Fibroblast of the conjunctiva (primary cell): ENCODE measurements around the gene EMSY.
"Not testable (repeated sequence)": the region's sequence is repeated elsewhere in the genome, so short reads cannot be mapped to it uniquely, and the experiment has no call there.

Source experiments
- DNase-seq: peaks from one replicate; pipeline ENCODE4 v3.0.0-alpha.2; 2010; ENCODE audit warnings: low read depth

The EMSY gene

GRCh38 chr11:76444384-76445120, at the start of gene EMSY:
EMSY (plus strand) TSS chr11:76445018; CDS start chr11:76446939, 1,921 bp downstream.
- DNase-seq: peak; percentile 99

- DNase-seq: no peak
Measured at GRCh38 chr11:76395296-76395695, 49.5 kb upstream of the EMSY start.

- DNase-seq: no peak
Measured at GRCh38 chr11:76397383-76397782, 47.4 kb upstream of the EMSY start.

- DNase-seq: no peak
Measured at GRCh38 chr11:76400967-76401366, 43.9 kb upstream of the EMSY start.

DNA sequence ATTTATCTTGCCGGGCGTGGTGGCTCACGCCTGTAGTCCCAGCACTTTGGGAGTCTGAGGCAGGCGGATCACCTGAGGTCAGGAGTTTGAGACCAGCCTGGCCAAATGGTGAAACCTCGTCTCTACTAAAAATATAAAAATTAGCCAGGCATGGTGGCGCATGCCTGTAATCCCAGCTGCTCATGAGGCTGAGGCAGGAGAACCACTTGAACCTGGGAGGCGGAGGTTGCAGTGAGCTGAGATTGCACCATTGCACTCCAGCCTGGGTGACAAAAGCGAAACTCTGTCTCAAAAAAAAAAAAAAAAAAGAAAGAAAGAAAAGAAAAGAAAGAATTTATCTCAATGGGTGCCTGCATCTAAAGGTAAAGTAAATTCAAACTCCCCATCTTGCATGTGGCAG, 43.3 kb upstream of the EMSY start:
- DNase-seq: not testable (repeated sequence)

GRCh38 chr11:76406359-76406758, 38.5 kb upstream of the EMSY start:
- DNase-seq: no peak

- DNase-seq: no peak
Measured at GRCh38 chr11:76408171-76408965, 36.5 kb upstream of the EMSY start.

DNA sequence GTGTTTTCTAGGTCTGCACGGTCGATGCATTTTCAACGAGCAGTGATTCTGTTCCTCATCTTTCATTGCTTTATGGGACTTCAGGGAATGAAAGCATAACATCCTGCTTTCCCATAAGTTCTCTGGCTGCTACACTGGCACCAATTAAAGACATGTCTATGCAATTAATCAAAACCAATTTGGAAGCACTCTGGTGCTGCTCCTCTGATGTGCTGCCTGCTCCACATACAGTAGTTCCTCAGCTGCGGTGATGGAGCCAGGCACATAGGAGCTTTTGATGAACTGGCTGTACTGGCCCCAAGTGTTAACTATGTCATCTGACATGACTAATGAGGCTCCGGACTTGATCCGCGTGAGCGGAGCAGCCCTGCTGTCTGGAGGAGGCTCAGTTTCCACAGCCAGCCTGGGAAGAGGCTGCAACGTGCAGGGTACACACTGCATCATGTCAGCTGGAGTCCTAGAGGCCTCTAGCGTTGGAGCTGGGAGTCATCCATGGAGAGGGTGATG, 33.9 kb upstream of the EMSY start:
- no peak for DNase-seq

GRCh38 chr11:76415073-76415472, 29.7 kb upstream of the EMSY start:
- no peak for DNase-seq

DNA sequence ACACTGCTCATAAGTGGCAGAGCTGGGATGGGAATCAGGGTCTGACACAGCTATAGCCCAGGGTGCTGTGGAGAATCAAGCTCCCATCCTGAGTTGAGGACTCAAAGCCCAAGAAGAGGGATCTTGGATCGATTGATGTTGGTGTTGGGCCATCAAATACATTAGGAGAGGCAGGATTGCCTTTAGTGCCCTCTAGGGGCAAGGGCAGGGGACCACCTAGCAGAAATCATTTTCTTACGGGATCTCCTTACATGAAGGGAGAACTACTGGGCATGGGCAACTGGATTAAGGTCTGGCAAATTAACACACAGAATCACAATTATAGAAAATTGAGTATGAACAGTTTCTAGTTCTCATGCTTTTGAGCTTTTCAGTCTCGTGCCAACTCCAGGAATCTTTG, 24.9 kb upstream of the EMSY start:
- no peak for DNase-seq

DNA sequence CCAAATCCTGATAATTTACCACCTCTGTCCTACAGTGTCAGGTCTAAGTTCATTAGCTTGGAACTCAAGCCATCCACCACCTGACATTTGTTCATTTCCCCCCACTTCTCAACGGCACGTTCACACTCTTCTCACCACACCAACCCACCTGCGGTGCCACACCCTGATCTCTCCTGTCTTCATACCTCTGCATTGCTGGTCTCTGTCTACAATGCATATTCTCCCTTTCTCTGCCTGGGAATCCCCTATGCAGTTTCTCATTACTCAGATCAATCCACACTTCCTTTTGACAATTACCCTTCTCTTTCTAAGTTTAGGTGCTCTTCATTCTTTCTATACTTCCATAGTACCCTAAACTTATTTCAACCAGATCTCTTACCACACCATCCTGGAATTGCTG, 20.4 kb upstream of the EMSY start:
- DNase-seq: no peak

DNA sequence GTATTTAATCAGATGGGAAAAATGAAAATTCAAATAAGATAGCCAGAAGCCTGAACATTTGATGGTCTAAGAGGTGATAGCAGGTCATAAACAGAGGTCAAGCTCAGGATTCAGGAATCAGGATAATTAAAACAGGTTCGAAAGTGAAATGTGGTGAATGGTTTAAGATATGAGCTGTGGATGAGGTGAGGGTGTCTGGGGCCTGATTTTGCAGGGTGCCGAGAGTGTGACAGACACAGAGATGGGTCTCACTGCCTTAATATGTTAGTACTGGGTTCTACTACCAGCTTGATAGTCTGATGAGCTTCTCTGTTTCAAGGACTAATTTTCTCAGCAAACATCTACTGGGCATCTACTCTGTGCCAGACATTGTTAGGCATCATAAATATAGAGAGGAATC, 19.9 kb upstream of the EMSY start:
- DNase-seq: no peak

GRCh38 chr11:76426660-76427059, 18.2 kb upstream of the EMSY start:
- DNase-seq: no peak

DNA sequence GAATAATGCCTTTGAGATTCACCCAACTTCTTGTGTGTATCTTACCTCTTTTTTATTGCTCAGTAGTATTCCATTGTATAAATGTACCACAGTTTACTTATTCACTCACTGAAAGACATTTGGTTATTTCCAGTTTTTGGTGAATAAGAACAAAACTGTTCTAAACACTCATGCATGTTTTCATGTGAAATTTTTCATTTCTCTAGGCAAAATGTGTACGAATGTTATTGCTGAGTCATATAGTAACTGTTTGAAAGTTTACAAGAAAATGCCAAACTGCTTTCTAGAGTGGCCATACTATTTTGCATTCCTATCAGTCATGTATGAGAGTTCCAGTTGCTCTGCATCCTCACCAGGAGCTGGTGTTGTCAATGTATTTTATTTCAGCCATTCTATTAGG, 8.8 kb upstream of the EMSY start:
- DNase-seq: no peak

DNA sequence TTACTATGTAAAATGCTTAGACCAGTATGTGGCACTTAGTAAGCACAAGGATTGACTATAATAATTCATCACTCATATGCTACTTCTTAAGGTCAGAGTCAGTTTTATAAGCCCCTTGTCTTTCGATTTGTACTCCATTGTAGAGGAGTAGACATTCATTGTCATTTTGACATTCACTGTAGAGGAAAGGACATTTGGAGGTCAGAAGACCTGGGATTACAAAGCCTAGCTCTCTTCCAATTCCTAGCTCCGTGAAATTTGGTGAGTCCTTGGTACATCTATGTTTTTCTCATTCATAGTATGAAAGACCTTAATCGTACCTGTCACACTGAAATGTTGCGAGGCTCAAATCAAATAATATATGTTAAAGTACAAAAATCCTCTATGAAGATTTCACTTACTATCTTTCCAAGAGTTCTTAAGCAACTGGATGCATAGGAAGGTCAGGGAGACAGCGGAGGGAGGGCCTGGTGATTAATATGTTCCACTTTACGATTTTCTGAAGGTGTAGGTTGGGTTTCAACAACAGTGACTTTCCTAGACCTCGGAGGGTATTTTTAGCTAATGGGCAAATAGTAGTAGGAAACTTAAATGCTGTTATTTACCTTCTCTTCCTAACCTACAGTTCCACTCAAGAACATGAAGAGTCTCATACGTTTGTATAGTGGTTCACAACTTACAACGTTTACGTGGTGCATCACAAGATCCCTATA, 1.4 kb upstream of the EMSY start:
- no peak for DNase-seq

GRCh38 chr11:76444065-76444383, 794 bp upstream of the EMSY start:
- no peak for DNase-seq

DNA sequence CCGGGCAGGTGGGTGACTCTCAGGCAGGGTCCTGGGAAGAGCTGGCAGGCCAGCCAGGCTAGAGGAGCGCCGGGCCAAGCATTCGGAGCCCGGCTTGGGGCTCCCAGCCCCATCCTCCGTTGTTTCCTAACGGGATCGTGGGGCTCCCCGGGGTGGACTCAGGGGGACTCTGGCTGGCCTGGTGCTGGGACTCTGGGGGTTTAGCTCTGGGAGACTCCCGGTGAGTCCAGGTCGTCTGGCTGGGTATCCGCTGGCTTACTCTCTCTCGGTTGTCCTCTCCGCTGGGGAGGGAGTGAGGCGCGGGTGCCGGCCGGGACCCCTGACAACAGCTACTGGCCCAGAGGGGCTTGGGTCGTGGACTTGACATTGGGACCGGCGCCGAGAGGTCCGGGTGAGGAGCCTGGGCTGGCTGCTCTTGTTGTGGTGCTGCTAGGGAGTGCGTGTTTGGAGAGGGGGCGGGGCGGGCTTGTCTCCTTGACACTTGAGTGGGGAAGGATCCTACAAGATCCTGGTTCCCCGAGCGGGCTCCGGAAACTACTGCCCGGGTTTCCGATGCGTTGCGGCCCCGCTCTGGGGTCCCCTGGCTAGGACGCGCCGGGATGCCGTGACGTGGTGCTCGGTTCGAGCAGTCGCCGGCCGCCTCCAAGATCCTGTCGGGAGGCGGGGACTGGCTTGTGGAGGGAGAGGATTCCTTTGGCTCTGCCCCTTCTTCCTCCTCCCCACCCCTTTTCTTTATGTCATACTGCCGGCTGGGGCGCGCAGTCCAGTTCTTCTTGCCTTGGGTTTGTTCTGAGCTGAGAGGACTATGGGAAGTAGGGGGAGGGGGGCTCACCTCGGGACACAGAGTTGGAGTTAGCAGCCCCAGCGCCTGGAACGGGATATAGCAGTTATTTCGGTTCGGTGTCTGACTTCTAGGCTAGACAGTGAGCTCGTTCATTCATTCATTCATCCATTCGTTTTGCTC, 585 bp downstream of the EMSY start:
- DNase-seq: peak; percentile 76

GRCh38 chr11:76448506-76448905, 3.7 kb downstream of the EMSY start:
- DNase-seq: no peak

- no peak for DNase-seq
Measured at GRCh38 chr11:76453248-76453647, 8.4 kb downstream of the EMSY start.

DNA sequence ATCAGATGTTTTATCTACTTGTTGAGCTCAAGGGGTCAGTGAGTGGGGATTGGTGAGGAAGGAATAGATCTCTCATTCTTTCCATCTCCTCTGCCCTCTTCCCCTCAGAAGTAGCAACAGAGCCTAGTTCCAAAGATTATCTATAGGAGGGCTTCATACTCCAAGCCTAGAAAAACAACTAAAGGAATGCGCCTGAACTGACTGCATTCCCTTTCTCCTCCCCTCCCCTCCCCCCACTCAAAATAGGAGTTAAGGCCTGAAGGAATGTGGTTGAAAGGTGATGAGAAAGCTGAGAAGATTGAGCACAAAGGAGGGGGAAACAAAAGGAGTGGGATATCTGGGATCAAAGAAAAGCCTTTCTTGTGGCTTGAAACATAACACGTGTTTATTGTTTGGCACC, 10.5 kb downstream of the EMSY start:
- no peak for DNase-seq

GRCh38 chr11:76455931-76456330, 11.1 kb downstream of the EMSY start:
- DNase-seq: no peak

- no peak for DNase-seq
Measured at GRCh38 chr11:76456571-76456970, 11.8 kb downstream of the EMSY start.
